Measurements from ENCODE around the gene PDLIM3. TPM values are rescaled to one million over a fixed set of nuclear protein-coding genes. Genes with fewer than 3 reads are reported as not detected.

Gene PDLIM3
- total RNA-seq, 1 experiment from 2014 or later, result 0.47 TPM

GRCh38 chr4:185535612-185536410 is 504 bp upstream of the PDLIM3 start:
- Histone ChIP-seq H3K4me1 (ENCODE audit: insufficient read depth, low read length) (no peaks in the 10 kb centered on the region), H3K27me3 (ENCODE audit: low read length) (peaks cover 57% of the 10 kb centered on the region), H3F3A (ENCODE audit: low read length, unreplicated experiment) (no peaks in the 10 kb centered on the region), H3K4me2 (ENCODE audit: low read length) (peak overlapping the region; percentile 92), H2AFZ (ENCODE audit: low read length) (no peak overlapping the region), H3K9ac (ENCODE audit: low read length) (no peak overlapping the region), H3K9me3 (ENCODE audit: low read length) (no peaks in the 10 kb centered on the region), H3K79me2 (ENCODE audit: low read length) (no peaks in the 10 kb centered on the region), H3K27ac (ENCODE audit: low read length) (no peak overlapping the region), H3K9me2 (replicated peaks; ENCODE audit: low read length) (no peaks in the 10 kb centered on the region), H3K36me3 (ENCODE audit: low read depth, low read length) (no peaks in the 10 kb centered on the region), H3K4me3 (ENCODE audit: low read length) (peak overlapping the region; percentile 67), H4K20me1 (ENCODE audit: low read length) (no peaks in the 10 kb centered on the region)
- ChIA-PET POLR2A (ENCODE audit: unreplicated experiment) (no interaction called here), CTCF (interaction anchor here (0.5 kb wide), 1 partner anchor 62 kb away, joined by 3 read pairs; no protein-coding TSS in a partner anchor)
- DNase-seq (no peak), ATAC-seq (peak; percentile 50)
- no TSS peak for BruUV-seq (replicated peaks)
- TF ChIP-seq CTCF (conservative IDR thresholded peaks at IDR 0.05; ENCODE audit: low read depth, low read length), result no peak
- no peak for TF ChIP-seq EZH2phosphoT487 (IDR thresholded peaks at IDR 0.05; ENCODE audit: borderline replicate concordance, low read length)
- TF ChIP-seq EZH2 (IDR thresholded peaks at IDR 0.05; ENCODE audit: low read length, unreplicated experiment), result no peak
- intact Hi-C loops (cut with micrococcal nuclease), result no loop called here

GRCh38 chr4:185534511-185534865 is 819 bp downstream of the PDLIM3 start:
- Histone ChIP-seq H3K36me3 (ENCODE audit: low read depth, low read length) (no peaks in the 10 kb centered on the region), H3K9me2 (replicated peaks; ENCODE audit: low read length) (no peaks in the 10 kb centered on the region), H3K9ac (ENCODE audit: low read length) (no peak overlapping the region), H3K9me3 (ENCODE audit: low read length) (no peaks in the 10 kb centered on the region), H3K4me2 (ENCODE audit: low read length) (peak overlapping the region; percentile 92), H3K4me1 (ENCODE audit: insufficient read depth, low read length) (no peaks in the 10 kb centered on the region), H2AFZ (ENCODE audit: low read length) (peak overlapping the region; percentile 81), H3K27me3 (ENCODE audit: low read length) (peaks cover 69% of the 10 kb centered on the region), H3K27ac (ENCODE audit: low read length) (no peak overlapping the region), H4K20me1 (ENCODE audit: low read length) (no peaks in the 10 kb centered on the region), H3K79me2 (ENCODE audit: low read length) (no peaks in the 10 kb centered on the region), H3K4me3 (ENCODE audit: low read length) (peak overlapping the region; percentile 67), H3F3A (ENCODE audit: low read length, unreplicated experiment) (no peaks in the 10 kb centered on the region)
- DNase-seq (no peak), ATAC-seq (no peak)
- CTCF ChIA-PET, result no interaction called here
- intact Hi-C loops (cut with micrococcal nuclease), result no loop called here
- BruUV-seq (replicated peaks), result no TSS peak
- TF ChIP-seq CTCF (conservative IDR thresholded peaks at IDR 0.05; ENCODE audit: low read depth, low read length) (no peak), EZH2 (IDR thresholded peaks at IDR 0.05; ENCODE audit: low read length, unreplicated experiment) (no peak), EZH2phosphoT487 (IDR thresholded peaks at IDR 0.05; ENCODE audit: borderline replicate concordance, low read length) (no peak)
- POLR2A ChIA-PET (ENCODE audit: unreplicated experiment), result no interaction called here

GRCh38 chr4:185532795-185533324 is 2.4 kb downstream of the PDLIM3 start:
- Histone ChIP-seq H3K9me3 (ENCODE audit: low read length) (no peaks in the 10 kb centered on the region), H3K9me2 (replicated peaks; ENCODE audit: low read length) (no peaks in the 10 kb centered on the region), H3K79me2 (ENCODE audit: low read length) (no peaks in the 10 kb centered on the region), H4K20me1 (ENCODE audit: low read length) (no peaks in the 10 kb centered on the region), H2AFZ (ENCODE audit: low read length) (no peak overlapping the region), H3K4me3 (ENCODE audit: low read length) (no peak overlapping the region), H3K27me3 (ENCODE audit: low read length) (peaks cover 65% of the 10 kb centered on the region), H3F3A (ENCODE audit: low read length, unreplicated experiment) (no peaks in the 10 kb centered on the region), H3K4me2 (ENCODE audit: low read length) (no peak overlapping the region), H3K27ac (ENCODE audit: low read length) (no peak overlapping the region), H3K36me3 (ENCODE audit: low read depth, low read length) (no peaks in the 10 kb centered on the region), H3K4me1 (ENCODE audit: insufficient read depth, low read length) (no peaks in the 10 kb centered on the region), H3K9ac (ENCODE audit: low read length) (no peak overlapping the region)
- no peak for ATAC-seq
- ChIA-PET CTCF (no interaction called here), POLR2A (ENCODE audit: unreplicated experiment) (no interaction called here)
- BruUV-seq (replicated peaks), result no TSS peak
- intact Hi-C loops (cut with micrococcal nuclease), result no loop called here
- TF ChIP-seq CTCF (conservative IDR thresholded peaks at IDR 0.05; ENCODE audit: low read depth, low read length), result no peak
- TF ChIP-seq EZH2phosphoT487 (IDR thresholded peaks at IDR 0.05; ENCODE audit: borderline replicate concordance, low read length), result no peak
- TF ChIP-seq EZH2 (IDR thresholded peaks at IDR 0.05; ENCODE audit: low read length, unreplicated experiment), result no peak
- no peak for DNase-seq

All from PC-3 (cell line).